GM18951 (cell line): ENCODE results near the gene EFNA5.
"Not testable (repeated sequence)": the region's sequence is repeated elsewhere in the genome, so short reads cannot be mapped to it uniquely, and the experiment has no call there.

Experiments used
- POLR2A ChIP-seq: IDR thresholded peaks from 4 replicates; pipeline ENCODE4 v1.6.1; 2011; ENCODE audit warnings: mild to moderate bottlenecking; ENCODE audit not compliant: insufficient read length, insufficient read depth; ENCODE audit errors: extremely low read depth
- in situ Hi-C: fragments of 300-500 bp; cut with MboI; formaldehyde crosslinking; loops from one replicate; pipeline ENCODE4 v1.12.0; 2022; ENCODE audit warnings: low sequenced_read_pairs, mixed read lengths, inconsistent platforms; ENCODE audit not compliant: unreplicated experiment

EFNA5 gene

DNA sequence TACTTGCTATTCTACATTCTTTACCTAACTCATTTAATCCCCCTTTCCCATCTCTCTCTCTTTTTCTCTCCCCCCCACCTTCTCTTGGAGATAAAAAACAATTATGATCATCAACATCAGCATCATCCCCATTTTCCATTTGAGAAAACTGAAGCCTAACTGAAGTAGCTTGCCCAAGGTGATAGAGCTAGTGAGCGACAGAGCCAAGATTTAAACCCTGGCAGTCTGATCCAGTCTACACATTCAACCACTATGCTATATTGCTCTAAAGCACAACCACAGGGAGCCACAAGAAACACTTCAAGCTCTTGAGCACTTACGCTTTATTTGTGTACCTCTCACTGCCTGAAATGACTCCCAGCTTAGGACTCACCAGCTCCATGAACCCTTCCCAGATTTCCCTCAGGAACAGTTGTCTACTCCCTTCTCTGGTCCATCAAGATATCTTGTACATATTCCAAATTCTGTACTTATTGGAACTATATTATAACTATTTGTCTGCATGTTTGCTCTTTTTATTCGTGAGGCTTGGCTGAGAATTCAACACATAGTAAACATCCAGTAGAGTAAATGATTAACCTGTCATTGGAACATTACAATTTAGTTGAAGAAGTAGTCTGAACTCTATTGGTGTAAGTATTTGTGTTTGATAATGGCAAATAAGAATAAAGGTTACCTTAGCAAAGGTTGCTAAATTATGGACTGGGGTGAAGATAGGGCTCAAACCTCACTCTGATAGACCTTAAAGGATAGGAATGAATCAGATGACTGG is 164.8 kb downstream of the EFNA5 start:
- no peak for TF ChIP-seq POLR2A
- in situ Hi-C loops: no loop called here

DNA sequence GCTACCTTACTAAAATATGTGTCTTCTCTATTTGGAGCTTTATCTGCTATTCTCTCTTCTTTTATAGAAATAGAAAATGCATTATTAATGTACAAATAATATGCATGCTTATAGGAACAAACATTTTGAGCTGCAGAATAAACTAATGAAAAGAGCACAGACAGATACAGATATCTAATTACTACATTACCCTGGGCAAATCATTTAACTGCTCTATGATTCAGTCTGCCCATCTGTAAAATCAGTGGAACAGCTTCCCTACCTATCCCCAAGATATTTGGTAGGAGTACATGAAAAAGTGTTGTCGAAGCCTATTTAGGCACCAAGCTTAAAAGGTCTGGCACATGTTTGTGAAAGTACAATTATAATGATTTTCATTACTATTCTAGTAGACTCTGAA is 166.3 kb downstream of the EFNA5 start:
- in situ Hi-C loops: no loop called here
- no peak for TF ChIP-seq POLR2A

GRCh38 chr5:107502676-107503060 is 168.1 kb downstream of the EFNA5 start:
- TF ChIP-seq POLR2A: no peak
- in situ Hi-C loops: no loop called here

DNA sequence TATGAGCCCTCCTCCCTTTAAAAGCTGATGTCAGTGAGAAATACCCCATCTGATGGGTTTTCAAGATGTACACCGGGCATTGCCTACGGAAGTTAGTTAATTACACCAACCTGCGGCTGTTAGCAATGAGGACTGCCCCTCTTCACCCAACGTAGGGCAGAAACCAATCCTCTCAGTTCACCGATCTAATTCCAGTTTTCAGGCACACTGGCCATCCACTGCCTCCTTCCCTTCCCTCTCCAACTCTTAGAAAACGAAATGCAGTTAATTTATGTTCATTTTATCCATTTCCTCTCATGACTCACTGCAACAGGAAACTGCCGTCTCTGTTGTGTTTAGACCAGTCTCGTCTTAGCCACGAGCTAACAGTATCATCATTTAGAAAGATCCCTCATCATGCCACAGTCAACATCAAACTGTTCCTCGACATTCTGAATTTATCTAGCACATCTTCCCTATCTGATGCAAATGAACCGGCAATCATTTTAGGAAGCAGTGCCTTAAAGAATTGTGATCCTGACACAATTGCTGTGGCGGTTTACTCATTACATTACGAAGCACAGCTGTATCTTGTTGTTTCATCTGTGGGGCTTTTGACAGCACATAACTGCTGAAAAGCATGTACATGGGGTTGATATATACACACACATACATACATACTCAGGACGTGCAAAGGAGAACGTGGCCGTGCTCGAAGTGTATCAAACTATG is 168.6 kb downstream of the EFNA5 start:
- no peak for TF ChIP-seq POLR2A
- in situ Hi-C loops: no loop called here

DNA sequence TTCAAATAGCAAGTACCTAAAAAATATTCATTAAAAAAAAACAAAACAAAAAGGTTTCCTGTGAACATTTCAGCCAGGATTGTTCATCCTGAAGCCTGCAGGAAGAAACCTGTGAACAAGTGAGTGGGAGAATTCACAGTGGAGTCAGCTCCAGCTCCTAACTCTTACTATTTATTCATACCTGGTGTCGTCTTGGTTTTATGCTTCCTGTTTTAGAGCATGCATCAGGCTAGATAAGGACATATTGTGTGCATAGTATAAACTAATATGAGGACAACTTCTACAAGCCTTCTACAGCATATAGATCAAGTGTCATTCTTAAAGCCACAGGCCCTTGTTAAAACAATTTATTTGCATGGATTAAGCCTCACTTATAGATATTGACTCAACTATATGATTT is 169.9 kb downstream of the EFNA5 start:
- TF ChIP-seq POLR2A: no peak
- in situ Hi-C loops: no loop called here

DNA sequence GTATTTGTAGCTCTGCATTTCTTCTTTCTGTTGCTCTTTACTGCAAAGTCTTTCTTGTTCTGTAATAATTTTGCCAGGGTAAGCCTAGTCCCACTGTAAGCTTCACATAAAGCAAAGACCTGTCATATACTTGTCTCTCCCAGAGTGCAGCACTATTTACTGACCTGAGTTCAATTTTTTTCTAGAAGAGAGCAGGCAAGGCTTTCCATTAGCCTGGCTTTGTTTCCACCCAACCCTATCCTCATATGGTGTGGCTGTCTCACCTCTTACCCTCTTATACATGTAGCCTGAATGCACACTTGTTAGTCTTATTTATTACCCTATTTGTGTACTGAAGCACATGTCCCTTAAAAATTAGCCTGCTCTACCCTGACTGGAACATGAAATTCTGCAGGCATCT is 170.4 kb downstream of the EFNA5 start:
- TF ChIP-seq POLR2A: no peak
- in situ Hi-C loops: no loop called here

- in situ Hi-C loops: no loop called here
- no peak for TF ChIP-seq POLR2A
Measured at GRCh38 chr5:107499776-107500175, 171.0 kb downstream of the EFNA5 start.

GRCh38 chr5:107499237-107499636 is 171.5 kb downstream of the EFNA5 start:
- in situ Hi-C loops: no loop called here
- TF ChIP-seq POLR2A: no peak

DNA sequence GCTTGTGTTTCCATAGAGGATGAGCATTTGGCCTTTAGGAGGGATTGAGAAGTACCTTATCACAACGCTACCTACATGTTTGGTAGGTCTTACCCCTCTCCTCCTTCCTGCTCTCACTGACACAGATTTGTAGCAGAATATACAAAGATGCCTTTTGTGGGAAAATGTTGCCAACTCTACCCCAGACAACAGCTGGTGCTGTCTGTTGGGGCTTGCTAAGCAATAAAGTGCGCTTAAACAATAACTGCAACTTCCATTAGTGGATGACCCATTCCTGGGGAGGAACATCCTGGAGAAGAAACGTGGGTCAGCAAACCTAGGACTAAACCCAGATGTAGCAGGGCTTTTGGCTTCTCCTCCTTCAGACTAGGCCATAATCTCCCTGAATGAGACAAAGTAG is 174.3 kb downstream of the EFNA5 start:
- in situ Hi-C loops: no loop called here

DNA sequence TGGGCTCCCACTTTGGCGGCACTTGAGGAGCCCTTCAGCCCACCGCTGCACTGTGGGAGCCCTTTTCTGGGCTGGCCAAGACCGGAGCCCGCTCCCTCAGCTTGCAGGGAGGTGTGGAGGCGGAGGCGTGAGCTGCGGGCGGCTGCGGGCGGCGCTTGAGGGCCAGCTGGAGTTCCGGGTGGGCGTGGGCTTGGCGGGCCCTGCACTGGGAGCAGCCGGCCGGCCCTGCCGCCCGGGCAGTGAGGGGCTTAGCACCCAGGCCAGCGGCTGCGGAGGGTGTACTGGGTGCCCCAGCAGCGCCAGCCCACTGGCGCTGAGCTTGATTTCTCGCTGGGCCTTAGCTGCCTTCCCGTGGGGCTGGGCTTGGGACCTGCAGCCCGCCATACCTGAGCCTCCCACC is 176.6 kb downstream of the EFNA5 start:
- in situ Hi-C loops: not testable (repeated sequence)

More for the DNA sequence above, 174.3 kb downstream of the EFNA5 start:
- TF ChIP-seq POLR2A: no peak

DNA sequence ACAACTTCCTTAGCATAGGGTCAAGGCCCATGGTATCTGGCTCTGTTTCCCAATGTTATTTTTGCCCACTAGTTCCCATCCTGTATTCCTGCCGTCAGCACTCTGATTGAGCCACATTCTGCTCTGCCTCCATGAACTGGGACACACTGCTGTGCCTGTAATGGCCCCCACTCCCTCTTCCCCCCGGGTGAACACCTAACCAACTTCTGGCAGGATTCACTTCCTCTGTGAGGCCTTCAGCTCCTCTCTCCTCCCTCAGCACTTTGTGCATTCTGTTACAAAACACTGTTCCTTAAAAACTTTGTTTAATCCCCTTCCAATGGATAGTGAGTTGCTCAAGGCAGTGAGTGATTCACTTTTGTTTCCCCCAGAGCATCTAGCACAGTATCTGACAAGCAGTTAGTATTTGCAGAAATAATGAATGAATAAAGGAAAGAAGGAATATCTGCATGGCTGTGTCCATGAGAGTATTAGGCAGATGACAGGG is 183.6 kb downstream of the EFNA5 start:
- in situ Hi-C loops: no loop called here
- no peak for TF ChIP-seq POLR2A

DNA sequence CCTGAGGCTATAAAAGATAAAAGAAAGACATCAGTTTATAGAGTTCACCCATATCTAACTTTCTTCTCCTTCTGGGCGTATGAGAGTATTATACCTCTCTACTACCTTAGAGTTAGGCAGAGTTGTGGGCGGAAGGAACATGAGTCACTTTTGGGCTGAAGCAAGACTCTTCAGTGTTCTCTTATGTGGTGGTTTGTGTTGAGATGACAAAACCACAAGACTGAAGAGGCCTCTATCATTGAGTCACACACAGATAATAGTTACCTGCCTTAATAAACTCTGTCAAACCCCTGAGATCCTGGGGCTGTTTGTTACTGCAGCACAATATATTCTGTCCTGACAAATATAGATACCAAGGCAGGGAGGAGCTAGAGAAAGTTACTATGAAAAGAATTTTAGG is 184.2 kb downstream of the EFNA5 start:
- in situ Hi-C loops: no loop called here
- TF ChIP-seq POLR2A: no peak

- TF ChIP-seq POLR2A: no peak
- in situ Hi-C loops: no loop called here
Measured at GRCh38 chr5:107485184-107485583, 185.6 kb downstream of the EFNA5 start.

GRCh38 chr5:107484281-107484680 is 186.5 kb downstream of the EFNA5 start:
- in situ Hi-C loops: no loop called here
- TF ChIP-seq POLR2A: no peak
